Measurements from ENCODE around the gene MPZL3.
"Not testable (repeated sequence)": the region's sequence is repeated elsewhere in the genome, so short reads cannot be mapped to it uniquely, and the experiment has no call there.

MPZL3 gene

GRCh38 chr11:118212781-118213191, 39.4 kb downstream of the MPZL3 start:
- no peak for DNase-seq (ENCODE audit: low read depth in 2 of 2)

GRCh38 chr11:118212131-118212725, 39.9 kb downstream of the MPZL3 start:
- no peak for DNase-seq (ENCODE audit: low read depth in 2 of 2)

GRCh38 chr11:118211006-118211405, 41.2 kb downstream of the MPZL3 start:
- no peak for DNase-seq (ENCODE audit: low read depth in 2 of 2)

- no peak for DNase-seq (ENCODE audit: low read depth in 2 of 2)
Measured at GRCh38 chr11:118210323-118210722, 41.8 kb downstream of the MPZL3 start.

- no peak for DNase-seq (ENCODE audit: low read depth in 2 of 2)
Measured at GRCh38 chr11:118209033-118209432, 43.1 kb downstream of the MPZL3 start.

- no peak for DNase-seq (ENCODE audit: low read depth in 2 of 2)
Measured at GRCh38 chr11:118207079-118207478, 45.1 kb downstream of the MPZL3 start.

- DNase-seq (ENCODE audit: low read depth in 2 of 2) = no peak
Measured at GRCh38 chr11:118206391-118207031, 45.7 kb downstream of the MPZL3 start.

GRCh38 chr11:118205606-118206378, 46.4 kb downstream of the MPZL3 start:
- no peak for DNase-seq (ENCODE audit: low read depth in 2 of 2)

- DNase-seq (ENCODE audit: low read depth in 2 of 2) = peak in 1 of 2 donors; percentile 43
Measured at GRCh38 chr11:118202599-118203422, 49.4 kb downstream of the MPZL3 start.

- DNase-seq (ENCODE audit: low read depth in 2 of 2) = no peak
Measured at GRCh38 chr11:118201966-118202365, 50.2 kb downstream of the MPZL3 start.

GRCh38 chr11:118200901-118201680, 51.1 kb downstream of the MPZL3 start:
- peak; percentile 51 to 73 for DNase-seq (ENCODE audit: low read depth in 2 of 2)

- no peak for DNase-seq (ENCODE audit: low read depth in 2 of 2)
Measured at GRCh38 chr11:118200497-118200896, 51.7 kb downstream of the MPZL3 start.

GRCh38 chr11:118199135-118199534, 53.0 kb downstream of the MPZL3 start:
- no peak for DNase-seq (ENCODE audit: low read depth in 2 of 2)

- DNase-seq (ENCODE audit: low read depth in 2 of 2) = peak; percentile 70 to 78
Measured at GRCh38 chr11:118198370-118198769, 53.8 kb downstream of the MPZL3 start.

GRCh38 chr11:118194835-118195627, 57.1 kb downstream of the MPZL3 start:
- no peak for DNase-seq (ENCODE audit: low read depth in 2 of 2)

GRCh38 chr11:118193910-118194566, 58.1 kb downstream of the MPZL3 start:
- DNase-seq (ENCODE audit: low read depth in 2 of 2) = no peak

GRCh38 chr11:118192817-118193216, 59.3 kb downstream of the MPZL3 start:
- DNase-seq (ENCODE audit: low read depth in 2 of 2) = not testable (repeated sequence)

GRCh38 chr11:118190942-118191506, 61.1 kb downstream of the MPZL3 start:
- not testable (repeated sequence) for DNase-seq (ENCODE audit: low read depth in 2 of 2)

- no peak for DNase-seq (ENCODE audit: low read depth in 2 of 2)
Measured at GRCh38 chr11:118186346-118187107, 65.6 kb downstream of the MPZL3 start.
